ENCODE data around the gene ARMH1.

GRCh38 chr1:44678120-44678519 is 3.6 kb downstream of the ARMH1 start:
- TF ChIP-seq MAX (IDR thresholded peaks at IDR 0.05), result no peak
- no peak for TF ChIP-seq REST (IDR thresholded peaks at IDR 0.05; ENCODE audit: low read depth)
- TF ChIP-seq CEBPB (IDR thresholded peaks at IDR 0.05), result no peak
- TF ChIP-seq EP300 (IDR thresholded peaks at IDR 0.05; ENCODE audit: borderline replicate concordance), result no peak
- TF ChIP-seq ZBTB7A (IDR thresholded peaks at IDR 0.05; ENCODE audit: low read depth), result no peak
- TF ChIP-seq TCF12 (IDR thresholded peaks at IDR 0.05; ENCODE audit: low read depth), result no peak
- TF ChIP-seq TAF1 (IDR thresholded peaks at IDR 0.05; ENCODE audit: low read depth), result no peak
- no peak for TF ChIP-seq CREB1 (IDR thresholded peaks at IDR 0.05; ENCODE audit: low read depth)
- no peak for TF ChIP-seq YY1 (IDR thresholded peaks at IDR 0.05; ENCODE audit: low read depth)
- no peak for TF ChIP-seq FOXM1 (IDR thresholded peaks at IDR 0.05; ENCODE audit: borderline replicate concordance, low read depth)
